H54 (cell line): ENCODE measurements around the gene HS3ST2.
"Not testable (repeated sequence)": the region's sequence is repeated elsewhere in the genome, so short reads cannot be mapped to it uniquely, and the experiment has no call there.

Experiments used
- DNase-seq: peaks from one replicate; pipeline ENCODE4 v3.0.0; 2011; ENCODE audit warnings: low spot score, mixed read lengths; ENCODE audit not compliant: insufficient read length
- FAIRE-seq: peaks from 3 replicates; lab custom pipeline; 2011; peaks lifted over from hg19 to GRCh38; lab: Jason Lieb, UNC
- POLR2A ChIP-seq: IDR thresholded peaks from 2 replicates; pipeline ENCODE4 v1.6.1; 2011; ENCODE audit warnings: low read depth, mild to moderate bottlenecking, low read length

HS3ST2 gene

GRCh38 chr16:22874394-22874793 lies 60.4 kb downstream of the HS3ST2 start:
- no peak for FAIRE-seq
- no peak for DNase-seq
- TF ChIP-seq POLR2A: no peak

GRCh38 chr16:22878955-22879354 lies 65.0 kb downstream of the HS3ST2 start:
- no peak for DNase-seq
- no peak for TF ChIP-seq POLR2A
- FAIRE-seq: no peak

DNA sequence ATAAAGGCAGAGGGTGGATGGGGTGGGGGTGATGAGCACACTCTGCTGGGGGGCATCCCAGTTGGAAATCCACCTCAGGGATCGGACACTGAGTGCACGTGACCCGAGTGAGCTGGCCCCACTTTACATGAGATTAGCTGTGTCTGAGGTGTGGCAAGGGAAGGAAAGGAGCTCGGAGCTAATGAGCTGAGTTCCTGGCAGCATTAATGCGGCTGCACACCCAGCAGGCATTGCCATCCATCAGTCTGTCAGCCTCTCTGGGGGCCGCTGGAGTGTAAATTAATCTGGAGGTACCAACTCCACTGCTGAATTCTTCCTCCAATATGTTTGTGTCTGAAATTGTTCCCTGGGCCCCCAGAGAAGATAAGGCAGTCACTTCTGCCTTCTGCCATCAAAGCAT lies 65.5 kb downstream of the HS3ST2 start:
- FAIRE-seq (no peak), DNase-seq (no peak)
- no peak for TF ChIP-seq POLR2A

DNA sequence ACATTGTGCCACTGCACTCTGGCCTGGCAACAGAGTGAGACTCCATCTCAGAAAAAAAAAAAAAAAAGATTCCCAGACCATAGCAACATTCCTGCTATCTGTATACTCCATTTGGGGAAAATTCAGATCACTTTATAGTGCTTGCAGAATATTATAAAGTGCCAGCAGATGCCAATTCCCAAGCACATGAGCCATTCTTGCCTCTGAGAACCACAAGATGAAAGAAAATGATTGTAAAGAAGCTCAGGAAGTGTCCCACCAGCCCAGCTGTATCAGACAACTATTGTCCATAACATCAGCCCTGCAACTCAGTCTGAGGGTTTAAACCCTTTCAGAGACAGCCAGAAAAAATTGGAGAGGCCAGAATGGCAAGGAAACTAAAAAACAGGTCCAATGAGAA lies 69.0 kb downstream of the HS3ST2 start:
- FAIRE-seq (no peak), DNase-seq (no peak)
- TF ChIP-seq POLR2A: no peak

DNA sequence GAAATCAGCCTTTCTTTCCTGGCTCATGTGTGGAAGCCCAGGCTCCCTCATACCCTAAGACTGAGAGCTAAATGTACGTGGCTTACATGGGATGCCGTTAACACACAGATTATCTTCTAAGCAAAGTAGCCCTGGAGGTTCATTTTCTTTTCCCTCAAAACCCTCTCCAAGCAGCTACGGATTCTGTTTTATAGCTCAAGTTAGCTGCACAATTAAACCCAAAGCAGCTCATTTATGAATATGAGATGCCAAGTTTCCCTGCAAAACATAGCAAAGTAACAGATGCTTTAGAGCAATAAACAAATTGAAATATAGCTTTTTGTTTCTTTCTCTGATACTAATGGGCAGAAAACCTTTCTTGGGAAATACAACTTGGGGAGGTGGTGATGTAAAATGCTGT lies 72.0 kb downstream of the HS3ST2 start:
- TF ChIP-seq POLR2A: no peak
- FAIRE-seq (no peak), DNase-seq (no peak)

- FAIRE-seq: no peak
- DNase-seq: no peak
- TF ChIP-seq POLR2A: no peak
Observed at GRCh38 chr16:22886927-22887326, 73.0 kb downstream of the HS3ST2 start.

DNA sequence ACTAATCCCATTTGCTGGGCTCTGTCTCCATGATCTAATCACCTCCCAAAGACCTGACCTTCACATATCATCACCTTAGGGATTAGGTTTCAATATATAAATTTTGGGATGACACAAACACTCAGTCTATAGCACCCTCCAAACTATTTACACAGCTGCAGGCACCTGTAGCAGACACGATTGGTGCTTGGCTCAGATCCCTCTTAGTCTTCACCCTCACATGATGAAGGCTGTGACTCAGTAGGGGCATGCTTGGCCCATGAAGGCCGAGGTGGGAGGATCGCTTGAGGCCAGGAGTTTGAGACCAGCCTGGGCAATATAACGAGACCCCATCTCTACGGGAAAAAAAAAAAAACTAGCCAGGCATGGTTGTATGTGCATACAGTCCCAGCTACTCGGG lies 73.5 kb downstream of the HS3ST2 start:
- no peak for FAIRE-seq
- TF ChIP-seq POLR2A: no peak

DNA sequence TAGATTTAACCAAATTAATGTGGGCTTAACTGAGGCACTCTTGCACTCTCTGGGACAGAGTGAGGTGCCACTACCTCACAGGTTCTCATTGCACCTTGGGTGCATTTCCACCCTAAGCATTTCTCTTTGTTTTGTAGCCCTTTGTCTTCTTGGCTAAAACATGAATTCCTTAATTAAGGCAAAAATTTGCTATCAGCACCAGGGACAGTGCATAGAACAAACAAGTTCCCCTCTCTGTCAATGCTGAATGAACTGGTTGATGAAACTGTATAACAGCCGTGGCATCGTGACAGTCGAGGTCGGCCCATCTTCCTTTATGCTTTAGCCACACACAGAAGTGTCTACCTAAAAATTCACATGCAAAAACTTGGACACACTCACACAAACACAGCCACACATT lies 74.8 kb downstream of the HS3ST2 start:
- no peak for DNase-seq
- no peak for FAIRE-seq

More for the DNA sequence above, 73.5 kb downstream of the HS3ST2 start:
- no peak for DNase-seq

GRCh38 chr16:22890976-22891375 lies 77.0 kb downstream of the HS3ST2 start:
- FAIRE-seq (no peak), DNase-seq (no peak)
- TF ChIP-seq POLR2A: no peak

More for the DNA sequence above, 74.8 kb downstream of the HS3ST2 start:
- TF ChIP-seq POLR2A: no peak

DNA sequence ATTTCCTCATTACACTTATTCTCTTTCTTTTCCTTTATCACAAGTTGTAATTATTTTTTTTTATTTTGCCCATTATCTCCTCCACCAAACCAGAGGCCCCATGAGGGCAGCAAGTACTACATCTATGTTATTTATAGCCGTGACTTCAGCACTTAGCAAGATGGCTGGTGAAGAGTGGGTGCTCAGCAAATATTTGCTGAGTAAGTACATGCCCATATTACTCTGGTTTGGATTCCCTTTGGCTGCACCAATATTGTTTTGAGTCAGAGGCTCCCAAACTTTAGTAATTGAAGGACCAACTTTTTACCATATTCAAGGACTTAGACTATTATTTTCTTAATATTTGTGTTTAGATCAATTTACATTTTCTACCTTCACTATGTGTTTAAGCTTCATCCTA lies 83.2 kb downstream of the HS3ST2 start:
- DNase-seq (no peak), FAIRE-seq (no peak)
- no peak for TF ChIP-seq POLR2A

- DNase-seq (no peak), FAIRE-seq (no peak)
- TF ChIP-seq POLR2A: no peak
Observed at GRCh38 chr16:22898131-22898530, 84.2 kb downstream of the HS3ST2 start.

DNA sequence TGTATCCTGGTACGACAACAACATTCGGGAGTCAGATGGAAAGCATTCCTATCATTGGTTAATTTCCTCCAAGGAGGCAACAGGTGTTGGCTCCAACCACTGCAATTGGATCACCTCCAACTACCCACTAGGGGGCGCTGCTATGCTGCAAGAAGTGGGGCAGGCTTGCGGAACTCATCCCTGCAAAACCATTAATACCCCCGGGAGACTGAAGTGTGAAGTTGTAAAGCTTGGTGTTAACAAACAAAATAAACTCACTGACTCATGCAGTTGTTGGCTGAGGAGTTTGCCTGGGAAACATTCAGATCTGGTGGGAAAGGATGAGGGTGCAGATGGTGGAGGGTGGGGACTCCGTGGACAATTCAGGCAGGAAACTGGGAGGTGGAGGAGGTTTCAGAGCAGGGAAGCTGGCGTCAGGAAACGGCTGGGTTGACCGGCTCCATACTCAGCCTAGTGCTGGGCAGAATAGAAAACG lies 84.9 kb downstream of the HS3ST2 start:
- DNase-seq (peak; percentile 11), FAIRE-seq (no peak)
- no peak for TF ChIP-seq POLR2A

- FAIRE-seq, DNase-seq: not testable (repeated sequence)
Observed at GRCh38 chr16:22899567-22899966, 85.6 kb downstream of the HS3ST2 start.

GRCh38 chr16:22900863-22901262 lies 86.9 kb downstream of the HS3ST2 start:
- TF ChIP-seq POLR2A: no peak
- FAIRE-seq: no peak
- DNase-seq: no peak

DNA sequence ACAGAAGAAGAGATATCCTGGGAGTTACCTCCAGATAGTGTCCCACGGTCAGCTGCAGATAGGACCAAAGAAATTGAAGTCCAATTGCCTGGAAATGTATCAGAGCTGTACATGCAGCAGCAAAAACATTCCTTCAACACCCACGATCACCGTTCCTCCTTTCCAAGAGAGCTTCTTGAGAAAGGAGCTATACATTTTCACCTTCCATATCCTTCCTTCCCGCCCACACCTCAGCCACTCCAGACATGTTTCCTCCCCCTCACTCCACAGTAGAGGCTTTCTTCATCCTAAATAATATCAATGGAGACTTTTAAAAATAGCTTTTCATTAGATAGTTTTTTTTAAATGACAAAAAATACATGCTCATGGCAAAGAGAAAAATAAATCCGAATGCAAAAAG lies 87.6 kb downstream of the HS3ST2 start:
- DNase-seq (no peak), FAIRE-seq (no peak)
- no peak for TF ChIP-seq POLR2A

DNA sequence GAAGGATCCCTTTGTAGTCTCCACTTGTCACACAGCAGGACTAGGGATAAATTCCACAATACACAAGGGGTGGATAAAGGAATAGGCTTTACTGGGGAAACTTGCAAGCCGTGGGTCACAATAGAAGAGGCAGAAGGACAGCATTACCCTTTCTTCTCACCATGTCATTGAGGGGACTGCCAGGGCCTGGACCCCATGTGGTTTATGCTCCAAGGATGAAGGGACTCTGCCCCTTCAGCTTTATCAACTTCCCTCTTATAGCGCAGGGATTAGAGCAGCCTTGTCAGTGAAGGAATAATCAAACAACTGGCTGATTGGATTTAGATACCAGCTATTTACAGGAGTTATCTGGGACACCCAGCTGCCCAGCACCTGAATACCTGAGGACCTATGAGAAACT lies 89.8 kb downstream of the HS3ST2 start:
- FAIRE-seq (no peak), DNase-seq (no peak)
- TF ChIP-seq POLR2A: no peak
